HG02840 (cell line): Measurements from ENCODE around the gene EXOSC10.
"Not testable (repeated sequence)": the region's sequence is repeated elsewhere in the genome, so short reads cannot be mapped to it uniquely, and the experiment has no call there.

Experiments
- ATAC-seq: cut with Tn5 transposase; IDR thresholded peaks from one replicate; pipeline ENCODE4 v1.9.1; 2021; ENCODE audit warnings: mild to moderate bottlenecking, moderate library complexity, moderate number of reproducible peaks; ENCODE audit not compliant: unreplicated experiment, low FRiP score

EXOSC10 gene

GRCh38 chr1:11024154-11024873 is 75.4 kb downstream of the EXOSC10 start:
- no peak for ATAC-seq

GRCh38 chr1:11023201-11023600 is 76.5 kb downstream of the EXOSC10 start:
- no peak for ATAC-seq

- no peak for ATAC-seq
Observed at GRCh38 chr1:11019971-11020370, 79.7 kb downstream of the EXOSC10 start.

- not testable (repeated sequence) for ATAC-seq
Observed at GRCh38 chr1:11019358-11019757, 80.3 kb downstream of the EXOSC10 start.
